Loucy (cell line): Measurements from ENCODE around the gene FRMD8.

Experiments
- H2AFZ ChIP-seq: fragments of 200-600 bp; sonication (generic); 2 replicates; pipeline ENCODE4 v1.6.0; 2016; ENCODE audit warnings: antibody characterized with exemption, mild to moderate bottlenecking, low read length, moderate library complexity
- H3F3A ChIP-seq: fragments of 200-600 bp; 2 replicates; pipeline ENCODE4 v1.6.0; 2016; ENCODE audit warnings: antibody characterized with exemption, low read depth, mild to moderate bottlenecking
- H3K27me3 ChIP-seq: fragments of 200-600 bp; sonication (generic); 2 replicates; pipeline ENCODE4 v1.6.1; 2014; ENCODE audit warnings: low read length, mild to moderate bottlenecking; ENCODE audit not compliant: insufficient read depth, poor library complexity, severe bottlenecking
- H3K36me3 ChIP-seq: fragments of 200-600 bp; sonication (generic); 2 replicates; pipeline ENCODE4 v1.6.1; 2016; ENCODE audit warnings: low read length; ENCODE audit not compliant: insufficient read depth
- H3K4me1 ChIP-seq: fragments of 200-600 bp; sonication (generic); 2 replicates; pipeline ENCODE4 v1.5.1; 2014; ENCODE audit warnings: low read length, mild to moderate bottlenecking; ENCODE audit not compliant: insufficient read depth, poor library complexity, severe bottlenecking
- H3K4me2 ChIP-seq: fragments of 200-600 bp; sonication (generic); 2 replicates; pipeline ENCODE4 v1.6.0; 2014; ENCODE audit warnings: antibody characterized with exemption, low read length, low read depth, mild to moderate bottlenecking; ENCODE audit not compliant: poor library complexity, severe bottlenecking
- H3K4me3 ChIP-seq: fragments of 200-600 bp; sonication (generic); 2 replicates; pipeline ENCODE4 v1.5.1; 2014; ENCODE audit warnings: low read length, mild to moderate bottlenecking, mixed read lengths; ENCODE audit not compliant: poor library complexity, severe bottlenecking
- H3K79me2 ChIP-seq: fragments of 200-600 bp; sonication (generic); 2 replicates; pipeline ENCODE4 v1.6.1; 2014; ENCODE audit warnings: low read length; ENCODE audit not compliant: insufficient read depth
- H3K9ac ChIP-seq: fragments of 200-600 bp; sonication (generic); 2 replicates; pipeline ENCODE4 v1.6.0; 2014; ENCODE audit warnings: mild to moderate bottlenecking, low read depth, low read length, moderate library complexity; ENCODE audit not compliant: poor library complexity, severe bottlenecking
- H3K9me2 ChIP-seq: fragments of 200-600 bp; sonication (generic); replicated peaks from 2 replicates; pipeline ENCODE4 v1.6.1; 2016; ENCODE audit warnings: low read depth, low read length, mixed read lengths
- H3K9me3 ChIP-seq: fragments of 200-600 bp; sonication (generic); 2 replicates; pipeline ENCODE4 v1.6.1; 2014; ENCODE audit warnings: mild to moderate bottlenecking, antibody characterized with exemption, low read length, low read depth; ENCODE audit not compliant: insufficient read depth
- H4K20me1 ChIP-seq: fragments of 200-600 bp; sonication (generic); 2 replicates; pipeline ENCODE4 v1.6.0; 2014; ENCODE audit warnings: antibody characterized with exemption, low read length, mild to moderate bottlenecking; ENCODE audit not compliant: insufficient read depth, poor library complexity, severe bottlenecking
- EZH2phosphoT487 ChIP-seq: fragments of 200-600 bp; IDR thresholded peaks from 2 replicates; pipeline ENCODE4 v1.6.1; 2018; ENCODE audit warnings: antibody characterized with exemption, mild to moderate bottlenecking, moderate library complexity, borderline replicate concordance
- TF ChIP-seq, protein P1 (sequence below): fragments of 200-600 bp; sonication (generic); conservative IDR thresholded peaks from 2 replicates; pipeline ENCODE4 v1.5.1; 2014; ENCODE audit warnings: mild to moderate bottlenecking, antibody characterized with exemption, low read length

The FRMD8 gene

DNA sequence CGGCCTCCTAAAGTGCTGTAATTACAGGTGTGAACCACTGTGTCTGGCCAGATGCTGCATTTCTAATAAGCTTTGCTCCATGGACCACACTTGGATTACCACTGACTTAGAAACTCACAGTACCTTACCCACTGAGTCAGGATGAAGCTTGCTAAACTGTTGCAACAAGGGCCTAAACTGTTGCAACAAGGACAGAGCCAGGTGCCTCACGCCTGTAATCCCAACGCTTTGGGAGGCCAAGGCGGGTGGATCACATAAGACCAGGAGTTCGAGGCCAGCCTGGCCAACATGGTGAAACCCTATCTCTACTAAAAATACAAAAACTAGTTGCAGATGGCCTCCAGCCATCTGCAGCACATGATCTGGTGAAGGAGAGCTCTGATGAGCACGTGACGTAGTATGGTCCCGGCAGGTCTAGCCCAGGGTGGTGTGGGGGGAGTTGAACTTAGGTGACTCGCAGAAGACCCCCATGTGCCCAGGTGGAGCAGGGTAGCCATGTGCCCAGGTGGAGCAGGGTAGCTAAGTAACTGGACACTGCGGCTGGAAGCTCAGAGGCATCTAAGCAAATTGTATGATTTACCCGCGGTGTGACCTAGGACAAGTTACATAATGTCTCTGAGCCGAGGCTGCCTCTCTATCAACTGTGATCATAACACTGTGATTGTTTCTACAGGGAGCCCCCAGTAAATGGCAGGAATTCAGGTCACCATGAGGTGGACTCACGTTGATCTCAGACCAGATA, 12.4 kb upstream of the FRMD8 start:
- Histone ChIP-seq H3K4me3 (no peak overlapping the region), H3F3A (no peaks in the 10 kb centered on the region), H3K9ac (no peak overlapping the region), H3K9me3 (no peaks in the 10 kb centered on the region), H3K4me1 (peaks cover 12% of the 10 kb centered on the region), H3K27me3 (no peaks in the 10 kb centered on the region), H3K4me2 (no peak overlapping the region), H3K9me2 (no peaks in the 10 kb centered on the region), H3K36me3 (no peaks in the 10 kb centered on the region), H4K20me1 (no peaks in the 10 kb centered on the region), H3K79me2 (no peaks in the 10 kb centered on the region), H2AFZ (no peak overlapping the region)
- TF ChIP-seq, protein P1, sequence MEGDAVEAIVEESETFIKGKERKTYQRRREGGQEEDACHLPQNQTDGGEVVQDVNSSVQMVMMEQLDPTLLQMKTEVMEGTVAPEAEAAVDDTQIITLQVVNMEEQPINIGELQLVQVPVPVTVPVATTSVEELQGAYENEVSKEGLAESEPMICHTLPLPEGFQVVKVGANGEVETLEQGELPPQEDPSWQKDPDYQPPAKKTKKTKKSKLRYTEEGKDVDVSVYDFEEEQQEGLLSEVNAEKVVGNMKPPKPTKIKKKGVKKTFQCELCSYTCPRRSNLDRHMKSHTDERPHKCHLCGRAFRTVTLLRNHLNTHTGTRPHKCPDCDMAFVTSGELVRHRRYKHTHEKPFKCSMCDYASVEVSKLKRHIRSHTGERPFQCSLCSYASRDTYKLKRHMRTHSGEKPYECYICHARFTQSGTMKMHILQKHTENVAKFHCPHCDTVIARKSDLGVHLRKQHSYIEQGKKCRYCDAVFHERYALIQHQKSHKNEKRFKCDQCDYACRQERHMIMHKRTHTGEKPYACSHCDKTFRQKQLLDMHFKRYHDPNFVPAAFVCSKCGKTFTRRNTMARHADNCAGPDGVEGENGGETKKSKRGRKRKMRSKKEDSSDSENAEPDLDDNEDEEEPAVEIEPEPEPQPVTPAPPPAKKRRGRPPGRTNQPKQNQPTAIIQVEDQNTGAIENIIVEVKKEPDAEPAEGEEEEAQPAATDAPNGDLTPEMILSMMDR = no peak
- TF ChIP-seq EZH2phosphoT487 = no peak

DNA sequence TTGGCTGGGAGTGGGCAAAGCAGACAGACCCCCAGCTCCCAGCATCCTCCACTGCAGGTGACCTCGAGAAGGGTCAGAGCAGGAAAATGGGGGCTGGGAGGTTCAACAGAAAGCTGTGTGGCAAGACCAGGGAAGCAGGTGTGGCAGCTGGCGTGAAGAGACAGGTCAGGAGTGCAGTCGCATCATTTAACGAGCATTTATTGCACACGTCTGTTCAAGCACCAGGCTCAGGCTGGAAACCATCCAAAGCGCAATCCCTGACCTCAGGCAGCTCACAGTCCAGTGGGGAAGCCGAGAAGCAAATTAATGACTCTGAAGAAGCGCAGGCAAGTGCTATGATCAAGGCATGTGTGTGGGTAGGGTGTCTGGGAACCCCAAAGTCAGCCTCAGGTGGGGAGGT, 11.4 kb upstream of the FRMD8 start:
- H3K79me2 ChIP-seq = no peaks in the 10 kb centered on the region; the same call in 1 of the 2 replicates
- H3K4me1 ChIP-seq = peaks cover 12% of the 10 kb centered on the region
- no peaks in the 10 kb centered on the region for H3K9me2 ChIP-seq
- no peak overlapping the region for H2AFZ ChIP-seq
- H3K4me2 ChIP-seq = no peak overlapping the region
- H3K27me3 ChIP-seq = no peaks in the 10 kb centered on the region
- no peaks in the 10 kb centered on the region for H3F3A ChIP-seq
- no peaks in the 10 kb centered on the region for H3K36me3 ChIP-seq
- no peak overlapping the region for H3K9ac ChIP-seq
- H3K4me3 ChIP-seq = no peak overlapping the region
- no peaks in the 10 kb centered on the region for H4K20me1 ChIP-seq
- no peaks in the 10 kb centered on the region for H3K9me3 ChIP-seq
- TF ChIP-seq EZH2phosphoT487 = no peak
- TF ChIP-seq, protein P1 = no peak

DNA sequence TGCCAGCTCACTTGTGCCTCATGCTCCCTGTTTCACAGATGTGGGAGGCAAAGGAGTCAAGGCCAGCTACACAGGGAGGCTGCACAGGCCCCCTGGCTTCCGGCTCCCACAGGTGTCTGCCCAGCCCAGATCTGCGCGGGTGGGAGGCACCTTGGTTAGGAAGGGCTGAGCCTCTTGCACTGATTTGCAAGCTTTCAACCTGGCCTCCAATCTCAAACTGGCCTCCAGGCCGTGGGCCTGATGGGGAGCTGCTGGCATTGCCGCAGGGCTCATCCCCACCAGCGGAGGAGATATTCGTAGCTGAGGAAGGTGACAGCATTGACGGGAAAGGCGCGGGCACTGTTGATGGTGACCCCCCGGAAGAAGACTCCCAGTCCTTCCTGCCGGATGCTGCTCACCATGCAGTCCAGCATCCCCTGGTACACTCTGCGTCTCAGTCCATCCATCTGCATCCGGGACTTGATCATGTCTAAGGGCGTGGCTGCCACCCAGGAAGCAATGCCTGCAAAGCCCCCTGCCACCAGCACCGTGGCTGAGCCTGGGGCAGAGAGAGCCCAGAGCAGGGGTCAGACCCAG, 10.2 kb upstream of the FRMD8 start:
- H2AFZ ChIP-seq = no peak overlapping the region
- H4K20me1 ChIP-seq = no peaks in the 10 kb centered on the region
- TF ChIP-seq, protein P1 = no peak
- no peak for TF ChIP-seq EZH2phosphoT487
- H3K27me3 ChIP-seq = no peaks in the 10 kb centered on the region
- H3K4me3 ChIP-seq = no peak overlapping the region
- no peaks in the 10 kb centered on the region for H3K9me2 ChIP-seq
- no peaks in the 10 kb centered on the region for H3K9me3 ChIP-seq
- H3K4me2 ChIP-seq = no peak overlapping the region
- no peaks in the 10 kb centered on the region for H3F3A ChIP-seq
- H3K36me3 ChIP-seq = no peaks in the 10 kb centered on the region
- H3K9ac ChIP-seq = no peak overlapping the region
- H3K79me2 ChIP-seq = peaks cover 11% of the 10 kb centered on the region; the same call in 1 of the 2 replicates
- peaks cover 17% of the 10 kb centered on the region for H3K4me1 ChIP-seq
